Skin epidermis (tissue), 12 donors: ENCODE data around the gene MC3R.
"Not testable (repeated sequence)": the region's sequence is repeated elsewhere in the genome, so short reads cannot be mapped to it uniquely, and the experiment has no call there.

Experiments
- H3K27ac ChIP-seq, 21 experiments: fragments of 200-600 bp; sonication (generic) in 11 of 21; one replicate each; pipeline ENCODE4 v1.5.0; 2020; ENCODE audit warnings: mild to moderate bottlenecking in 3 of 21, inconsistent platforms in 2 of 21, moderate library complexity in 2 of 21
- H3K4me3 ChIP-seq, 7 experiments: fragments of 200-600 bp; sonication (generic) in 2 of 7; one replicate each; pipeline ENCODE4 v1.5.0; 2020; ENCODE audit warnings: inconsistent platforms in 2 of 7, mild to moderate bottlenecking in 2 of 7, moderate library complexity in 1 of 7

Gene MC3R

DNA sequence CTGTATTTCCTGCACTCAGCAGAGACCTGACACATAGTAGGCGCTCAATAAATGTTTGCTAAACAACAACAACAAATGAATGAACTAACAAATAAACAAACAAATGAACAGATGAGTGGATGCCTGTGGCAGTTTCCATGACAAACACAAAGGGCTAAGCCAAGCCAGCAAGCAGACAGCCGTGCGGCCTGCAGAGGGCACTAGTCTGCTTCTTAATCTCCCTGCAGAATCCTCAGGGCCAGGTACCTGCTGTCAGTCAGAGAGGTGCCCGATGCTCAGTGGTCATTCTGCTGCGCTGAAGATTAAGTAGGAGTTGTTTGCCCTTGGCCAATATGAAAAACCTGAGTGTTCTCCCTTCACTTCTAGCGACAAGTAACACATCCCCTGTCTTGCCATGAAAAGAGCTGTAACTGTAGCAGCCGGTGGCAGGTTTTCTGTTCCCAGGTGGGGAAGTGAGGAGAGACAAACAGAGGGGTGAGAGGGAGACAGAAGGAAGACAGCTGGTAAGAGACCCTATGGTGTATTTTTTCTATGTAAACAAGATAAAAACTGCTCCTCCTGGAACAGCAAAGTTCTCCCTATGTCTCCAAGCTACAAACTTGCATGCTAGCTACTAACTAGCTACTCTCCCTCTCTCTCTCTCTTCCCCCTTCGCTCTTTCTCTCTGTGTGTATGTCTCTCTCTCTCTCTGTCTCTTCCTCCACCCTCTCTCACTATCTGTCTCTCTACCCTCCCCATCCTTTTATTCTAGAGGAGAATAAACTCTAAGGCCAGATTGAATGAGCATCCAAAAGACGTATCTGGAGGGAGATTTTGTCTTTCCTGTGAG lies at the start of gene MC3R:
MC3R (plus strand) TSS at position 779 of the 829 bp plus-strand sequence. CDS start 112 bp downstream, outside the sequence.
- Histone ChIP-seq H3K27ac (no peak within 1 kb of the TSS), H3K4me3 (no peak within 1 kb of the TSS)

DNA sequence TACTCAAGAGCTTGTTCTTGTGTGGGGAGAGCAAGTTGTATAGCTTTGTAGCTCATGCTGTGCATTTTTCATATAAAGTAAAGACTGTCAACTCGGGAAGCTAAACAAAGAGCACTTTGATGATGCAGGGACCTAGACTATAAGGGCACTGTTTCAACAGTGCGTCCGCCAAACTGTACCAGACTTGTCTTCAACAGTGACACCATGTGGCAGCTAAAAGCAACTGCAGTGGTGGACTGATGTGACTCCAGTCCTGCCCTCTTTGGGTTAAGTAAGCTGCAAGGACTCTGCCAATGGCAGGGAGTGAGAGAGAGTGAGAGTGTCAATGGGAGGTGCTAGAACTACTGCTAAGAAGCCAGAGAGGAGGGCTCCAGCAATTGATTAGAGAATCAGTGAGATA lies 48.1 kb upstream of the MC3R start:
- no peak overlapping the region for H3K4me3 ChIP-seq
- no peak overlapping the region for H3K27ac ChIP-seq

DNA sequence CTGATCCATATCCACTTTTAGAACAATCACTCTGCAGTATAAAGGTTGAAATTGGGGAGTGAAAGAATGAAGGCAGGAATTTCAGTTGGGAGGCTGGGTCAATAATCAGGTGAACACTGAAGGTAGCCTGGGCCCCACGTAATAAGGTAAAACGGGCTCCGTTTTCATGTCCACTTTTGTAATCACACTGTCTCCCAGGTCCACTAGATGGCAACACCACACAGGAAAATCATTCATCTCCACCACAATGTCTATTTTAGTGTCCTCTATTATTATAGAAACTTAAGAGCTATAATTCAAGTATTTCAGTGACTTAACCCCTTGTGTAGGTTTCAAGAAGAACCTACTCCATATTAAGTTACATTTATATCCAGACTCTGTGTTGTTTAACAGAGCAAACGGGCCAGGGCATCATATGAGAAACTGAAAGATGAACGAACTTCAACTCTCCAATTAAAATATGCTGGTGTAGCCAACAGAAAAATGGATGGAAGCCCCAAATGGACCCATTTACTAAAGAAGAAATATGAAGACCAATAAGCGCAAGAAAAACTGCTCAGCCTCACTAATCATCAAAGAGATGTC lies 45.9 kb upstream of the MC3R start:
- Histone ChIP-seq H3K4me3 (no peak overlapping the region), H3K27ac (no peak overlapping the region)

DNA sequence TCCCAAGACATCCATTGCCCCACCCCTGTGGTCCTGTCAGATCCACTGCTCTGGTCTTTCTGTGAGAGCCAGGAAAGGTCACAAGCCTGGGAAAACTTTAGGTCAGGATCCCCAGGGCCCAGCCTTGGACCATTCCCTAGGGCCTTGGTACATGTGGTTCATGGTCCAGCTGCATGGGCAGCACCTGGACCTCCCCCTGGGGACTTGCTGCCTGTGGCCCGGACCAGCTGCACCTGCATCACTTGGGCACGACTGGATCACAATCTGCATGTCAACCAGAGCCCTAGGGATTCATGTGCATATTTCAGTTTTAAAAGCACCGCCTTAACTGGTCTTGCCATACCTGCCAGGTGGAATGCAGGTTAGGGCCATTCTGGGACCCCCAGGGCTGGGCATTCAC lies 44.3 kb upstream of the MC3R start:
- Histone ChIP-seq H3K4me3 (no peak overlapping the region), H3K27ac (no peak overlapping the region)

DNA sequence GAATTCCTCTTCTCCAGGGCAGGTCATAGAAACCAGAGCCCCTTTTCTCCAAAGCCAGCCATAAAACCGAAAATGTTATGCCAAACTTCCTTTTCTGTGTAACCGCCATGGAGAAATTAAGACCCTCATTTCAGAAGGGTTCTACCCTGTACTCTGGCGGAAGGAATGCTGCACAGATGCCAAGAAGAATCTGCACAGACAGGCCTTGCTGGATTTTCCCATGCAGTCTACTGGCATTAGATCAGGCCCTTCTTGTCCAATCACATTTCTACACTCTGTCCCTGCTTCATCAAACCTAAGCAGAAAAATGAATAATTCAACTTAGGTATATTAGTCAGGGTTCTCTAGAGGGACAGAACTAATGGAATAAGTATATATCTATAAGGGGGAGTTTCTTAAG lies 43.2 kb upstream of the MC3R start:
- H3K27ac ChIP-seq: no peak overlapping the region
- H3K4me3 ChIP-seq: no peak overlapping the region

DNA sequence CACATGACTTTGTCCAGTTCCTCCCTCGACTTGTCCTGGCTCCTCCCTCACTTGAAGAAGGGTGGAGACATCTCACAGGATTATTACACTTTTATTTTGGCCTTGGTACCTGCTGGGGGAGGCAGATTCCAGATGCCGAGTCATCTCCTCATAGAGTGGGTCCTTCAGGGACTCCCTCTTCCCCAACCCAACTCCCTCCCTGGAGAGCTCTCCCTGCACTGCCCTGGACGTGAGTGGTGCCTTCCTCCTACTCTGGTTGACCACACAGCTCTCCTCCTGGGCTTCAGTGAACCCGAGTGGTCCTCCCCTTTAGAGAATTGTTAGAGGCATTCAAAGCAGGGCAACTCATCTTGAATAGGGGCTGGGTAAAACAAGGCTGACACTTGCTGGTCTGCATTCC lies 40.9 kb upstream of the MC3R start:
- Histone ChIP-seq H3K27ac (peak overlapping the region in 1 of 21 experiments; percentile 15), H3K4me3 (no peak overlapping the region)

DNA sequence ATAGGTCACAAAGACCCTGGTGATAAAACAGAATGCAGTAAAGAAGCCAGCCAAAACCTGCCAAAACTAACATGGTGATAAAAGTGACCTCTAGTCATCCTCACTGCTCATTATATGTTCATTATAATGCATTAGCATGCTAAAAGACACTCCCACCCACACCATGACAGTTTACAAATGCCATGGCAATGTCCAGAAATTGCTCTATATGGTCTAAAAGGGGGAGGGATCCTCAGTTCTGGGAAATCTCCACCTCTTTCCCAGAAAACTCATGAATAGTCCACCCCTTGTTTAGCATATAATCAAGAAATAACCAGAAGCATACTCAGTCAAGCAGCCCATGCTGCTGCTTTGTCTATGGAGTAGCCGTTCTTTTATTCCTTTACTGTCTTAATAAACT lies 40.4 kb upstream of the MC3R start:
- Histone ChIP-seq H3K27ac (no peak overlapping the region), H3K4me3 (no peak overlapping the region)

DNA sequence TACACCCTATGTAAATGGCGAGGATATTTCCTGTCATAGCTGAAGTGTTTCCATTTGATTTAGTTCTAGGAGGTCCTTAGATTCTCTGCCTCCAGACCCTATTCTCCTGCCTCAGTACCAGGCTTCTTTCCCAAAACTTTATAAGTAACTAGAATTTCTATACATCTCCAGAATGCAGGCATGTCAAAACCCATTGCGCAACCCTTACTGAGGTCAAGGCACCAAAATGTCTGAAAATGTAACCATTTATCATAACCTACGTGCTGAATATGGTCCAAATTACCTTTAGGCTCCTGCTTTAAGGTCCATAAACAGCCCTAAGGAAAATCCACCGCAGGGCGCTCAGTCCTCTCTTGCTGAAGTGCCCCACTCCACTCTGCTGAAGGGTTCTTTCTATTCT lies 37.5 kb upstream of the MC3R start:
- H3K27ac ChIP-seq: no peak overlapping the region
- no peak overlapping the region for H3K4me3 ChIP-seq

DNA sequence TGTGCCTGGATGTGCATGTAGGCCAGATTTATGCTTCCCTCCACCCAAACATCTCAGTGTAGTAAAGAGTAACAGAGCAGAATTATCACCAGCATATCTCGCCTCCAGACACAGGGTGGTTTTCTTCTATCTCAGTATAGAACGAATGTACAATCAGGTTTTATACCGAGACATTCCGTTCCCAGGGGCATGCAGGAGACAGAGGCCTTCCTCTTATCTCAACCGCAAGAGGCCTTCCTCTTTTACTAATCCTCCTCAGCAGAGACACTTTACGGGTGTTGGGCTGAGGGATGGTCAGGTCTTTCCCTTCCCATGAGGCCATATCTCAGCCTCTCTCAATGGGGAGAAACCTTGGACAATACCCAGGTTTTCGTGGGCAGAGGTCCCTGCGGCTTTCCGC lies 36.4 kb upstream of the MC3R start:
- no peak overlapping the region for H3K4me3 ChIP-seq

DNA sequence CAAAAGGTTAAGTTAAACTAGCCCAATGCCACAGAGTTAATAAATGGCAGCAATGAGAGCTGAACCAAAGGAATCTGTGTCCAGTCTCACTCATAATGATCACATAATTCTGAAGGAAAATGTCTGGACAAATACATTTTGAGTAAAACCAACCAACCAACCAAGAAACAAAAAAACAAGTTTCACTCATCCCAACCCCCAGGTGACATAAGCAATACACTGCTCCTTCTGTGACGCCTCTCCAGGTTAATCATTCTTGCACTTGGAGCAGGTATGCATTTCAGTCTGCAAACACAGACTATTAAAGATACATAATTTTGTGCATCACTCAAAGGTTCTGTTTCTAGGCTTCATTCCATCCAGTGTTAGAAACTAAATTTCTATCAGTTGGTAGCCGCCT lies 35.2 kb upstream of the MC3R start:
- Histone ChIP-seq H3K27ac (no peak overlapping the region), H3K4me3 (no peak overlapping the region)

More for the DNA sequence above, 36.4 kb upstream of the MC3R start:
- no peak overlapping the region for H3K27ac ChIP-seq

DNA sequence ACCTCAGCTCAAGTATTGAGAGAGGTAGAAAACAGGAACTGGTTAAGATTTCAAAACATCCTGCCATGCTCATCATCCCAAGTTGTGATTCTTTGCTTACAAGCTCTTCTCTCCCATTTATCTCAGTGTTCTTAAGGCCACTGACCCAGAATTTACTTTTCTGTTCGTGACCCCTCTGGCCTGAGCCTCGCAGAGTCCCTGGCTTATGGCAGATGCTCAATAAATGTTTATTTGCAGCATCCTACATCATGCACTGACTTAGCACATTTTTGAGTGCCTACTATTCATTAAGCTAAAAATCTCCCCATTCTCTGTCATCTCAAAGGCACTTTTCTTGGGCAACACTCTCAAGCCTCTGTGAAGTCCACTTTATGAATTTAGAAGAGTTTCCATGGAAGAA lies 33.4 kb upstream of the MC3R start:
- H3K27ac ChIP-seq: no peak overlapping the region
- no peak overlapping the region for H3K4me3 ChIP-seq

DNA sequence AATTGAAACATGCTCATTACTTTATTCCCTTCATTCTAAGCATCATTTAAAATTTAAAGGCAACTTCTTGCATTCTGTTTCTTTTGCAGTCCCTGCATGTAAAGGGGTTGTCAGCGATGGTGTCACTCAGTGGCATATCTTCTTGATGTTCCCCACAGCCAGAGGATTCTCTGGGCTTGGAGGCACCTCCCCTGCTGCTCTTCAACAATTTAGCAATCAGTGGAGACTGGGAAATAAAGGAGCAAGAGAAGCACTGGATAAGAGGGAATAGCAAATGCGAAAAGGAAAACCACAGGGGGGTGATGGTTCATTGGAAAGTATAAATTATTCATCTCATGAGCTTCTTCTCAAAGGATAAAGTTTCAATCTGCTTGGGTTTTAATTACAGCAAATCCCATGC lies 30.7 kb upstream of the MC3R start:
- H3K27ac ChIP-seq: no peak overlapping the region
- no peak overlapping the region for H3K4me3 ChIP-seq

DNA sequence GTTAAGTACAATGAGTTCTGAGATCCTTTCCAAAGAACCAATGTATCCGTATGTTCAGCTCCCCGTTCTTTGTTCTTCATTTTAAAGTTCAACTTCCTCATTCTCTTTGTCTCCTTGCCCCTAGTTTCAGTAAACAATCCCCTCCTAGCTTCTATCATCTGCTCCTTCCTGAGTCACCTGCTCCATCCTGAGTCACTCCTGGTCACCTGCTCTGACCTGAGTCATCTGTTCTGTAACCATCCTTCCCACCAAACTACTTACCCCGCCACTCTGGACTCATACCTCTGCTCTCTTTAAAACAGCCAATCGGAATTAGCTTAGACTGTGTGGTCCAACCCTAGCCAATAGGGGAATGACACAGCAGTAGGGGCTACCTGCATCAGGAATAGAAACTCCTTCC lies 27.3 kb upstream of the MC3R start:
- H3K27ac ChIP-seq: not testable (repeated sequence)

DNA sequence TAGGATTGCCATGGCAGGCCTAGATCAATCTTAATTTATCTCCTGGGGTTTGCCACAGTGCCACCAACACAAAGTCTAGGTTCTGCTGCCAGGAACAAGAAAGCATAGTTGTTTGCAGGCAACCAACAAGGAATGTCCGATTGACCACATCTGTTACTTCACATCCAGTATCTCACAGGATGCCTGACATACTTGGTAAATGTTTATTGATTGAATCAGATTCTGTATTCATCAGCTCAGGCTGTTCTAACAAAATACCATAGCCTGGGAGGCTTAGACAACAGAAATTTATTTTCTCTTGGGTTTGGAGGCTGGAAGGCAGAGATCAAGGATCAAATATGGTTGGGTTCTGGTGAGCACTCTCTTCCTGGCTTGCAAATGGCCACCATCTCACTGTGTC lies 26.3 kb upstream of the MC3R start:
- peak overlapping the region in 1 of 21 experiments; percentile 7 for H3K27ac ChIP-seq
- no peak overlapping the region for H3K4me3 ChIP-seq

More for the DNA sequence above, 27.3 kb upstream of the MC3R start:
- H3K4me3 ChIP-seq: not testable (repeated sequence)

DNA sequence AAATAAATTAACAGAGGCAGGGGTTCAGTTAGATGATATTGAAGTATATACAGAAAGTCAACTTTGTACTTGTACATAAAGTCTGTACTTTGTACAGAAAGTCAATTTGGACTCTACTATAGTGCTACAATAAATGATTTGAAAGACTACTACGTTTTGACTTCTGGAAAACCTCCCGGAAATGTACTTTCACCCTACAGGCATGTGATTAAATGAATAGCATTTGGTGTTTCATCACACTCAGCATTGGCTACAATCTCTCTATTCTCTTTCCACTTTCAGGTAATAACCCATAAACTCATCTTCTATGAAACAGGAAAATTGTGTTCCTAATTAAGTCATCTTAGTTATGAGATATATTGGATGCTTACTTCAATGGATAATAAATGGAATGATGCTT lies 25.6 kb upstream of the MC3R start:
- Histone ChIP-seq H3K27ac (no peak overlapping the region), H3K4me3 (no peak overlapping the region)

DNA sequence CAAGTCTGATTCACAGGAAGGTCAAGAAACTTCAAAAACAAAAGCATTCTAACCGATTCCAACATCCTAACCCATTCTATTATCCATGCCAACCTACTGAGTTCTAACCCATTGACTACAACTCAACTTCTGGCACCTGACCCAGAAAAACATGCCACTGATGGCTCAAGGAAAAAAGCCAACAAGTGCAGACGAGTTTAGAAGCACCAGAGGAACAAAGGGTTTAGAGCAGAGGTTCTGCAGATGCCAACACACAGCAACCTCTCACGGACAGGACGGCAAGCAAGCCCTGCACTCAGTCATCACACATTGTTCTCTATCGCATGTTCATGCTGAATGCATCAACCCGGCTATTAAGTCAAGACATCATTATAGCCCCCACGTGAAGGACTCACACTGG lies 25.2 kb upstream of the MC3R start:
- Histone ChIP-seq H3K4me3 (no peak overlapping the region), H3K27ac (no peak overlapping the region)

DNA sequence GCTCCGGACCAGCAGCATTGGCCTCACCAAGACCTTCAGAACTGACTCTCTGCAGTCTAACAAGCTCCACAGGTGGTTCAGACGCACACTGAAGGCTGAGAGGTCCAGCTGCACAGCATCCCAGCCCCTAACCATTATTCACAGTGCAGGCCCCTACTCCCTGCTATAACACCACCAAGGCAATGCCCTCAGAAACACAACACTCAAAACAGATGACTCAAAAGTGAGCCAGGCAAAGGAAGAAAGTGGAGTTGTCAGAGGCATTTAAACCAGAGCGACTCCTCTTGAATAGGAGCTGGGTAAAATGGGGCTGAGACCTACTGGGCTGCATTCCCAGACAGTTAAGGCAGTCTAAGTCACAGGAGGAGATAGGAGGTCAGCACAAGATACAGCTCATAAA lies 20.5 kb upstream of the MC3R start:
- H3K4me3 ChIP-seq: no peak overlapping the region
- H3K27ac ChIP-seq: no peak overlapping the region

DNA sequence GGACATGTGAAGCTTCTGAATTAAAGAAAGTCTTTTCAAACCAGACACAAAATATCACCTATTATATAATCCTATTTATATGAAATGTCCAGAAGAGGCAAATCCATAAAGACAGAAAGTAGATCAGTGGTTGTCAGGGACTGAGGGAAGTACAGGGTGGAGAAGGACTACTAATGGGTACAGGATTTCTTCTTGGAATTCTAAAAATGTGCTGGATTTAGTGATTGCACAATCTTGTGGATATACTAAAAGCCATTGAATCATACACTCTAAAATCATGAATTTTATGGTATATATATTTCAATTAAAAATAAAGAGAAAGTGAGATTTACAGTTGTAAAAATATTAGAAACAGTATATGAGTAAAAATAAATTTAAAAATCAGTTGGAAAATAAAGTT lies 18.7 kb upstream of the MC3R start:
- Histone ChIP-seq H3K27ac (no peak overlapping the region), H3K4me3 (no peak overlapping the region)

DNA sequence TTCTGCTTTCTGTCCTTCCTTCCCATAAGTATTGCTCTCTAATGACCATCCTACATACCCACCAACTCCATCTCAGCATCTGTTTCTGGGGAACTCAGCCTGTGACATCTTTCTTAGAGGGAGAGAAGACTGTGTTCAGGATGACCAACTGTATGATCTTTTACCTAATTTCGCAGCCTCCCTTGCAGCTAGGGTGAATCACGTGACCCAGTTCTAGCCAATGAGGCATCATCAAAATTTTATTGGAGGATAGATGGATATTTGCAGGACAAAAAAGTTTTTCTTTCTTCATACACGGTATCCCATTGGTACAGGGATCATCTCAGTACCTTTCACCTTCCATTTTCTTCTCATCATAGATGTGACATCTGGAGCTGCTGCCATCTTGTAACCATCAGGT lies 14.4 kb upstream of the MC3R start:
- no peak overlapping the region for H3K4me3 ChIP-seq
- H3K27ac ChIP-seq: no peak overlapping the region

DNA sequence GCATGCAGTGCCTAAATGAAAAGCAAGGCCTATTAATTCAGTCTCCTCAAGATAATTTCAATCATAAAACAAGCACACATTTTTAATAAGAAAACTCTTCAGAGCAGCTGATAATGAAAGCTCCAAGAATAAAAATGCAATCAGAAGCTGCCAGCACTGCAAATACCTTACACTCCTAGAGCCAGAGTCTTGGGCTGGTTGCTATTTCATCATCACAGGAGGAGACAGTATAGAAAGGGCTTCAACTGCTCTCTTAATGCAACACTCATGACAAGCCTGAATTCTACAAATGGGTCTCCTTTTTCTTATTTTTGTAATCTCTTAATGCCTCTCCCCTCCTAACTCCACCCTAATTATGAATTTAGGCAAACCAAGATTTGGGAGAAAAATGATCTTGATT lies 11.2 kb upstream of the MC3R start:
- Histone ChIP-seq H3K4me3 (no peak overlapping the region), H3K27ac (no peak overlapping the region)

DNA sequence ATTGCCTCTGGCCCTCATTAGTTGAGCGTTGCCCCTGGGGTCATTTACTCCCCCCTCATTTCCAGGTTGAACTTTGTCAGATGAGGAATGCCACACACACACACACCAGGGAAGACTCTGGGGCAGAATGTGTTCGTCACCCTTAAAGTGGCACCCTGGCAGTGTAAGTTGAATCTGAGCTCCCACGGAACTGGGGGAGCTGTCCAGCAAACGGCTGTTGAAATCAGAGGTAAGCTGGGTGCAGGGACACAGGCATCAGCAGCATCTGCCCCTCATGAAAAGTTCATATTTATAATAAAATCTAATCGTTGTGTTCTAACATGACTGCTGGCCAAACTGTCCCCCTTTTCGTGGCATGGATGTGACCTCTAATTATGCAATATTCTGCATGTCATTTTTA lies 4.3 kb upstream of the MC3R start:
- H3K27ac ChIP-seq: no peak overlapping the region
- no peak overlapping the region for H3K4me3 ChIP-seq

DNA sequence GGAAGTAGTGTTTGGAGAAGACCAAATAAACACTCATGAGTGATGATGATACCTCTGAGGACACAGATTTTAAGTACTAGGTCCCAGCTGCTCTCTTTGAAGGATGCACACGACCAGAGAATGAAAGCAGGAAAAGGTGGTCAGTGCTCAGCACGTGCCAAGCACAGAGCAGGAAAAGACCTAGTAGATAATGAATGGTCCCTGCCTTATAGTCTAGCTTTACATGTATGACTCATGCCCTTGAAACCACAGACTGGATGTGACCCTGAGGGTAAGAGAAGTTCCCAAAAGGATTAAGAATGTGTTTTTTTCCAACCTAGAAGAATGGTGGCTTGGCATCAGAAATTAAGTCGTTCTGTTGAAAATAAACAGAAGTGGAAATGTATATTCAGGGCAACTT lies 2.8 kb upstream of the MC3R start:
- no peak overlapping the region for H3K4me3 ChIP-seq
- no peak overlapping the region for H3K27ac ChIP-seq
